GM12872 (cell line): ENCODE results near the gene MRPS6.
A peak's percentile ranks its signal among the peaks of the same experiment; 100 is the strongest.

ENCODE experiments used
- TF ChIP-seq, protein P1 (sequence below): IDR thresholded peaks from 3 replicates; pipeline ENCODE4 v1.5.1; 2011; ENCODE audit warnings: low read depth, mild to moderate bottlenecking, low read length, moderate library complexity; ENCODE audit not compliant: insufficient read depth

MRPS6 gene

DNA sequence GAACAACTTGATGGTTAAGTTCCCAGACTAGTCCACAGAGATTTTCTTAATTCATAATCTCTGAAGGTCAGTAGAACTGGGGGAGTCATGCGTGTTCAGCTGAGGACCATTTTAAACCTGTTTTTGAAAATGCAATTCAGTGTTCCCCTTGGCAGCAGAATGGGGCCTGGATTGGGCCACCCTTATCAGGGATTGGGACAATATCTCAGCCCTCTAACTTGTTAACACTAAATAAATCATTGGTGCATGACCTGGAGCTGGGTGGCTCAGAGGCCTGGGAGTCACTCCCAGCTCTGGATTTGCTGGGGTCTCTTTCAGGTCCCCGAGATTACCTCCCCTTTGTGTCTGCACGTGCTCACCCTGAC, 55.3 kb downstream of the MRPS6 start:
- TF ChIP-seq, protein P1, sequence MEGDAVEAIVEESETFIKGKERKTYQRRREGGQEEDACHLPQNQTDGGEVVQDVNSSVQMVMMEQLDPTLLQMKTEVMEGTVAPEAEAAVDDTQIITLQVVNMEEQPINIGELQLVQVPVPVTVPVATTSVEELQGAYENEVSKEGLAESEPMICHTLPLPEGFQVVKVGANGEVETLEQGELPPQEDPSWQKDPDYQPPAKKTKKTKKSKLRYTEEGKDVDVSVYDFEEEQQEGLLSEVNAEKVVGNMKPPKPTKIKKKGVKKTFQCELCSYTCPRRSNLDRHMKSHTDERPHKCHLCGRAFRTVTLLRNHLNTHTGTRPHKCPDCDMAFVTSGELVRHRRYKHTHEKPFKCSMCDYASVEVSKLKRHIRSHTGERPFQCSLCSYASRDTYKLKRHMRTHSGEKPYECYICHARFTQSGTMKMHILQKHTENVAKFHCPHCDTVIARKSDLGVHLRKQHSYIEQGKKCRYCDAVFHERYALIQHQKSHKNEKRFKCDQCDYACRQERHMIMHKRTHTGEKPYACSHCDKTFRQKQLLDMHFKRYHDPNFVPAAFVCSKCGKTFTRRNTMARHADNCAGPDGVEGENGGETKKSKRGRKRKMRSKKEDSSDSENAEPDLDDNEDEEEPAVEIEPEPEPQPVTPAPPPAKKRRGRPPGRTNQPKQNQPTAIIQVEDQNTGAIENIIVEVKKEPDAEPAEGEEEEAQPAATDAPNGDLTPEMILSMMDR: no peak

DNA sequence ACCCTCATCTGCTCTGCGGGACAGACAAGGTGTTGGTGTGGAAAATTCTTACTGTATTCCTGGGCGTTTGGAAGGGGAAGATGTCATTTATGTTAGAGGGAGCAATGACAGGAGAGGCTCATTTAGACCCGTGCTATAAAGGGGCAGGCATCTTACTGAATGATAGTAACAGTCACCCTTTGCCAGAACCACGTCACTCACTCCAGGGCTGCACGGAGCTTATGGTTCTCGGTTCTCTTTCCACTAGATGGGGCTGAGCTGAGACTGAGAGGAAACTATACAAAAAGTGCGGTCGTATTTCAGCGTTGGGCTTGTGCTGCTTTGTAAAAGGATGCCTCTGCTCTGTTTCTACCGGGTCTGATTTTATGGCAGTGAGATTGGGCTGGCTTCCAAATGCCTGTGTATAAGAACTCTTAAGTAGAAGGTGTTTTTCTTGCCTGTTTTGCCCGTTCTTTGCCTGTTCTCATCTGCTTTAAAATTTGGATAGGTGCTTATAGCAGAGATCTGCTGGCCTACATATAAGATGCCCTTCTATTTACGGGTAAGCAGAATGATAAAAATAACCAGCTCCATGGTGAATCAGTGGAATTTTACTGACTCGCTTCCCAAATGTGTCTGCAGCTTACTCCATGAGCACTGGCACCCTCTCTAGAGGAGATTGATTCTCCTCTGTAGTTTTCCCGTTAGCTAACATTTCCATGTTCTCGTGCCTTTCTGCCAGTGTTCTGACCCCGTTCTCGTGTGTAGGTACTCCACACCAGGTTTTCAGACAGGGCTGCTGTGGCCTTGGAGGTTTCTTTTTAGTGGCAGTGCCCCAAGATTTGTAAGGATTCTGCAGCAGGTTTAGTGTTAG, 55.9 kb downstream of the MRPS6 start:
- TF ChIP-seq, protein P1: peak; percentile 29; the same call in 2 of the 3 replicates

DNA sequence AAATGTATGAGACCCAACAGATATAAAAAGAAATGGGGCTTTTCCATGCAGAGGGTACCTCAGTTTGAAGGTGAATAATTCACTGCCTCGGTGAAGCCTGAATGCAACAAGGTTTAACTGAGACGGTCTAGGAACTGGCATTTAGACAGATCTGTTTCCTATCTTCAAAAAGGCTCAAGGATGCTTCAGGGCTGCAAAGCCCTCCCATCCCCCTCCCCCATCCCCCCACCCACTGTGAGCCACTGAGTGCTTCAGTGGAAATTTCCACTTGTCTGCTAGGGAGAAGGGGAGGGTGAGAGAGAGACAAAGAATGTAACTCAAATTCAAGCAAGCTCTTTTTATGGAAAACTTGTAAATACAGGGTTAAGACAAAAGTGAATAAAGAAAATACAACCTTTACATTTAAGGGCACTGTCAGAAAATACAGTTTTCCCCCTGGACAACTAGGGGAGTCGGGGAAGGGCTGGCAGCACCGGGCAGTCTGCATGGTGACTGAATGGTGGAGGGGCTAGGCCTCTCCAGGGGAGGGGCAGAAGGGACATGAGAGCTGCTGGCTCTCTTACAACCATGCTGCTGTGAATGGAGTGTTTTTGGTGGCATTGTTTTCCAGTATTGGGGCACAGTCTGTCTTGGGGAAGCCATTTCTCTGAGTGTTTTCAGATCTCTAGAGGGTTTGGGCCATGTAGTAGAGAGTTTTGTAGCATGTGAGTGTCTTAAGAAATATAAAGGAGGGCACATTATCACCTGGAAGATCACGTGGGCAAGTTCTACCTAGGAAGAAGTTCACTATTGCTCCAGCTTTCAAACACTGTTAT, 56.7 kb downstream of the MRPS6 start:
- TF ChIP-seq, protein P1: no peak

DNA sequence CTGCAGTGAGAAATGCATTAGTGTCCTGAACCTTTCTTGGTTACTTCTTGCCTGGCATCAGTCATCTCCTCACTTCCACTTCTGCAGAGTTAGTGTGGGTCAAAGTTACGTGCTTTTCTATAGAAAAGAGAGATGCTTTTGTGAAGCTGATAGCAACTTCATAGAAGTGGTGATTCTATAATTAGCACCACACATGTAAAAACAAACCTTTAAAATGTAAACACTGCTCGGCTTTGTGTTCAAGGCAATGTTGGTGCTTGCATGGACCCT, 57.3 kb downstream of the MRPS6 start:
- TF ChIP-seq, protein P1: no peak

DNA sequence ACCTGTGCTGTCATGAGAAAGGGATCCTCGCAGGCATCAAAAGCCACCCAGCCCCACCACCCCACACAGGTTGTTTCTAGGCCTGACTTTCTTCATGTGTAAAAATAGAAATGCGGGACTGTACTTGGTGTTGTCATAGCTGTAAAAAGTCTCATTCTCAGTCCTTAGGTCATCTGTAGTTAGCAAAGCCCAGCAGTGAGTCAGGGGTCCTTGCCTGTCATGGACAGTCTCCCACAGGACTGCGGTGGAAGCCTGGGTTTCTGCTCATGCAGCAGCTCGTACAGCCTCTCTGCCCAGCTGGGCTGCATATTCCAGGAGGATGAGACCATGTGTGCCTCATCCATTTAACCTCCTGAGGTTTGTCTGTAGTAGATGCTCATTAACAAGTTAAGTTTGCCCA, 58.2 kb downstream of the MRPS6 start:
- TF ChIP-seq, protein P1: no peak

DNA sequence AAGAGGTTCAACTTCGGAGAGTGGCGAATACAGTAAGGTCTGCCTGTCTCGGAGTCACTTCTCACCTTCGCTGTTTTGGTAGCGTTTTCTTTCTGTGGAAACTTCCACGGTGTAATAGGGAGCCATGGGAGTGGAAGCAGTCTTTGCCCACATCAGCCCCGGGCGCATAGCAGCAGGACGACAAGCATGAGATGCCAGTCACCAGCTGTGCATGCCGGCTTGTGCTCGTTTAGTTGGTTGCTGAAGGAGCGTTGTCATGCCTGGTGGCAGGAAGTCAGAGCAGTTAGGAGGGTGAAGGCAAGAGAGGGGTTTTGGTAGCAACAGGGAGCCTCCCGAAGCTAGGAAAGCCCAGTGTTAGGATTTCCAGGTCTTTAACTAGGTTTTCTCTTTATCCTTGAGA, 58.8 kb downstream of the MRPS6 start:
- TF ChIP-seq, protein P1: no peak

DNA sequence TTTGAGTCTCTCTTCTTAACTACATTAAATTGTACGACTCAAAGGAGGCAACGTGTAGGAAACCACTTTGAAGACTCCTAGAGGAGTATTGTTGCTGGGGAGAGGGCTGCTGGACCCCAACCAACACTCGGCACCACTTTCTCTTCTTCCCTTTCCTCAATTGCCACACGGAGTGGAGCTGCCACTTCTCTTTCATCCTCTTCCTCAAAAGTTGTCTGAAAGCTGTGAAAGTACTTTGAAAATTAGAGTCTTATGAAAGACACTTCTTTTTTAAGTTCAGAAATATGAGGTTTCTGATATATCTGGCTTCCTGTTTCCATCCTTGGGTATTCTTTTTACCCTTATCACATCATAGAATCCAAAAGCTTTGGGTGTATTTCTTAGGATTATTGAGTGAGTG, 59.5 kb downstream of the MRPS6 start:
- TF ChIP-seq, protein P1: no peak
